Omental fat pad (tissue), 4 donors: ENCODE results near the gene ERG28. TPM values are rescaled to one million over a fixed set of nuclear protein-coding genes. Genes with fewer than 3 reads are reported as not detected.
"Not testable (repeated sequence)": the region's sequence is repeated elsewhere in the genome, so short reads cannot be mapped to it uniquely, and the experiment has no call there.

Experiments
- ATAC-seq: fragments of 150-250 bp; one replicate; pipeline ENCODE4 v1.9.1; 2016; ENCODE audit warnings: mild to moderate bottlenecking, moderate library complexity; ENCODE audit not compliant: low FRiP score
- DNase-seq: peaks from one replicate; pipeline ENCODE4 v3.0.0-alpha.2; 2019; ENCODE audit warnings: low spot score
- small RNA-seq: library from RNA; depleted of rRNA; stranded (forward); fragments of <200 nt; gene quantifications from one replicate; pipeline ENCODE3, GENCODE V24; 2016
- total RNA-seq, 4 donors: library from RNA; depleted of rRNA; stranded (reverse); fragments of >200 nt; gene quantifications; one replicate each; pipeline ENCODE4 v1.1.0, GENCODE V29; 2016
- TF ChIP-seq, protein P1 (sequence below), 3 donors: fragments of 450-650 bp; IDR thresholded peaks; one replicate each; pipeline ENCODE4 v1.5.1; 2016 to 2017; ENCODE audit warnings: antibody characterized with exemption in 3 of 3, mild to moderate bottlenecking in 3 of 3, moderate library complexity in 2 of 3

Gene ERG28
- total RNA-seq, 4 donors from 2014 or later: 3.6 to 5.5 (median 5.1) TPM

DNA sequence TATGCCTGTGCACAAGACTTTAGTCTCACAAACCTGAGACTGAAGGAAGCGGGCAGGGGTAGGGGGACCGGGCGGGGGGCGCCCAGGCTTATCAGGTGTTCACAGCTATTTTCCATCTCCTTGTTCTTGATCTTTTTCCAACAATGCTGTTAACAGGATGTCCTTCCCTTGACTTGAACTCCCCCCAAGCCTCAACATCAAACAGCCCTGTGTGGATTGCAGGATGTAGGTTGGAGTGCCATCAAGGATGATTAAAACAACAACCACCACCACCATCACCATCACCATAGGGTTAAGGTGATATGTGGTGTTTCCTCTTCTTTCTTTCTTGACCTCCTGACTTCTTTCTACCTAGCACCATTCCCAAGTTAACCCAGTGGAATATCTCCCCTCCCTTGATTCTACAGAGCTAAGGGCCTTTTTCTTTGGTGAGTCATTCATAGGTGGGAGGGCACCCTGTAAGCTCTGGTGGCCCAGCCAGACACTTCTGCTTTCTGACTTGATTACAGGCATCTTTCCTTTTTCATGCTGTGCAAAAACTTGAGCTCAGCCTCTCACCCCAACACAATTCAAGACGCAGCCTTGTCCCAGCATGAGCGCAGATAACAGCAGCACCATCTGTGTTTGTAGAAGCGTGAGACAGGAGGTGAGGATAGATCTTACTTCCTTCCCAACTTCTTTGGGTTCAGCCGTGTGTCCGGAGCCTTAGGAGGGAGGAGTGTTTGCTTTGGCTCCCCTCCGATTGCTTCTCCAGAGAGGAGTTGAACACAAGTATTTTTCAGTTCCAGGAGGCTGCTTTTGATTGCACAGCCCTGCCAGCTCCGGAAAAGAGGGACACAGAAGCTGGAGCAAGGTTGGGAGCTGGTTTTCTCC is 55.5 kb downstream of the ERG28 start:
- TF ChIP-seq, protein P1, sequence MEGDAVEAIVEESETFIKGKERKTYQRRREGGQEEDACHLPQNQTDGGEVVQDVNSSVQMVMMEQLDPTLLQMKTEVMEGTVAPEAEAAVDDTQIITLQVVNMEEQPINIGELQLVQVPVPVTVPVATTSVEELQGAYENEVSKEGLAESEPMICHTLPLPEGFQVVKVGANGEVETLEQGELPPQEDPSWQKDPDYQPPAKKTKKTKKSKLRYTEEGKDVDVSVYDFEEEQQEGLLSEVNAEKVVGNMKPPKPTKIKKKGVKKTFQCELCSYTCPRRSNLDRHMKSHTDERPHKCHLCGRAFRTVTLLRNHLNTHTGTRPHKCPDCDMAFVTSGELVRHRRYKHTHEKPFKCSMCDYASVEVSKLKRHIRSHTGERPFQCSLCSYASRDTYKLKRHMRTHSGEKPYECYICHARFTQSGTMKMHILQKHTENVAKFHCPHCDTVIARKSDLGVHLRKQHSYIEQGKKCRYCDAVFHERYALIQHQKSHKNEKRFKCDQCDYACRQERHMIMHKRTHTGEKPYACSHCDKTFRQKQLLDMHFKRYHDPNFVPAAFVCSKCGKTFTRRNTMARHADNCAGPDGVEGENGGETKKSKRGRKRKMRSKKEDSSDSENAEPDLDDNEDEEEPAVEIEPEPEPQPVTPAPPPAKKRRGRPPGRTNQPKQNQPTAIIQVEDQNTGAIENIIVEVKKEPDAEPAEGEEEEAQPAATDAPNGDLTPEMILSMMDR (IDR thresholded peaks at IDR 0.05): no peak
- peak; percentile 54 for ATAC-seq

DNA sequence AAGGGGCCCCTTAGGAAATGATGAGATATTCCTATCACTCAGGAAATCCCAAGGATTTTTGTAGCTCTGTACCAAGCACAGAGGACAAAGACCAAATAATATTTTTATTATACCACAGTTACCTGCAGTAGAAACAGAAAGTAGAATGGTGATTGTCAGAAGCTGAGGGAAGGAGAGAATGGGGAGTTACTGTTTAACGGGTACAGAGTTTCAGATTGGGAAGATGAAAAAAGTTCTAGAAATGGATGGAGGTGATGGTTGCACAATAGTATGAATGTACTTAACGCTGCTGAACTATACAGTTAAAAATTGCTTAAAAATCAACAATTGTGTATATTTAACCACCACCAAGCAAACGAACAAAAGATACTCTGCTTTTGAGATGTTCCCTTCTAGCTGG is 58.2 kb downstream of the ERG28 start:
- ATAC-seq: no peak
- TF ChIP-seq, protein P1 (IDR thresholded peaks at IDR 0.05): no peak
- DNase-seq: no peak

More for the DNA sequence above, 55.5 kb downstream of the ERG28 start:
- DNase-seq: no peak

DNA sequence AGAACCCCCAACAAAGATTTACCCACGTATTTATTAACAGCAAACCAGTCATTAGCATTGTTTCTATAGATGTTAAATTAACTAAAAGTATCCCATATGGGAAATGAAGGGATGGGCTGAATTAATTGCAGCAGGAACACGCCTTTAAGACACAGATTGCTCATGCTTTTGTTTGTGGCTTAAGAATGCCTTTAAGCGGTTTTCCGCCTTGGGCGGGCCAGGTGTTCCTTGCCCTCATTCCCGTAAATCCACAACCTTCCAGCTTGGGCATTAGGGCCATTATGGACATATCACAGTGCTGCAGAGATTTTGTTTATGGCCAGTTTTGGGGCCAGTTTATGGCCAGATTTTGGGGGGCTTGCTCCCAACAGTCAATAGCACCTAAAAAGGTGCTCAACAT is 59.6 kb downstream of the ERG28 start:
- not testable (repeated sequence) for ATAC-seq

DNA sequence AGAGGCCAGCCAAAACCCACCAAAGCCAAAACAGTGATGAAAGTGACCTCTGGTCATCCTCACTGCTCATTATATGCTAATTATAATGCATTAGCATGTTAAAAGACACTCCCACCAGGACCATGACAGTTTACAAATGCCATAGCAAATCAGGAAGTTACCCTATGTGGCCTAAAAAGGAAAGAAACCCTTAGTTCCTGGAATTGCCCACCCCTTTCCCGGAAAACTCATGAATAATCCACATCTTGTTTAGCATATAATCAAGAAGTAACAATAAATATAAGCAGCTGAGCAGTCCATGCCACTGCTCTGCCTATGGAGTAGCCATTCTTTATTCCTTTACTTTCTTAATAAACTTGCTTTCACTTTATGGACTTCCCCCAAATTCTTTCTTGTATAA is 60.6 kb downstream of the ERG28 start:
- DNase-seq, ATAC-seq: not testable (repeated sequence)

More for the DNA sequence above, 59.6 kb downstream of the ERG28 start:
- DNase-seq: not testable (repeated sequence)

Small RNA genes lying within 50 kb of the gene (small RNA-seq; reads per million reads assigned to genes)
- gene RNA5SP387: 0.39 reads per million

Other genes starting within 250 kb of the ERG28 start
- gene JDP2, start 232.9 kb downstream of the ERG28 start, total RNA-seq: 100 to 1,000 TPM in 1 of 4 donors, 10 to 100 TPM in 3; 59.7 to 141 (median 78.4) TPM
- 10 to 100 TPM in 3 of 4 donors, 1 to 10 TPM in 1; 8.2 to 22.8 (median 12.9) TPM for gene BATF, start 138.4 kb downstream of the ERG28 start, total RNA-seq
- gene FLVCR2, start 82.3 kb downstream of the ERG28 start, total RNA-seq: 10 to 100 TPM in 3 of 4 donors, 1 to 10 TPM in 1; 5.8 to 25.6 (median 11.8) TPM
- gene TTLL5, start 370 bp upstream of the ERG28 start, total RNA-seq: 10 to 100 TPM; 17.3 to 28.2 (median 22.2) TPM